GM12801 (cell line): ENCODE results near the gene RAB33A.

Experiments used
- TF ChIP-seq, protein P1 (sequence below): IDR thresholded peaks from one replicate; pipeline ENCODE4 v1.5.1; 2011; ENCODE audit warnings: control low read depth; ENCODE audit not compliant: insufficient read length; ENCODE audit errors: extremely low read depth

The RAB33A gene

DNA sequence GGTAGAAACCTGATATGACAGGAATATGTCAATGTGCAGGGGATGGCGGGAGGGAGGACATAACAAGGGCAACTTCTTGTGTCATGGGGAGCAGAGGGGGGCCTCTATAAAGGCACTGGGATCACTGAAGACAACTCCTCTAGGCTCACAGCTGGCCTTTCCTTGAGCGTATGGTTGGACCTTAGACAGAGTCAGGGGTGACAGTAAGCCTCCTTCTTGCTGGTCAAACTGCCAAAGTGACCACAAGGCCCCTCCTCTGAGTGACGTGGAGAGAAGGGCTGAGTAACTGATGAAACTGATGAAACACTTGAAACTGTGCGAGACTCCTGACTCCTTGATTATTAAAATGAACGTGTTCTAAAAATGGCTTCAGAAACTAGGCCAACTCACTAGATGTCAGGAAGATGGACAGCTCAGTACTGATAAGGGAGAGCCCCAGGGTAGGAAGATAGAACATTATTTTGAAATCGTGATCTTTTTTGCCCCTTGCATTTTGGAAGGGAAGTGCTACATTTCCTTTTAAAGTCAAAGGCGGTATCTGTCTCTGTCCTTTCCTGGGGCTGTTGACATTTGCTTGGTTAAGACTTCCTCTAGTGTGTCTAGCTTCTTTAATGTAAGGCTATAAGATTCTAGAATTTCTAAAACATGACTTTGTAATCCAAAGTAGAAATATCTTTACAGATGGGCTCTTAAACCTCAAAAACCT is 1.6 kb downstream of the RAB33A start:
- TF ChIP-seq, protein P1, sequence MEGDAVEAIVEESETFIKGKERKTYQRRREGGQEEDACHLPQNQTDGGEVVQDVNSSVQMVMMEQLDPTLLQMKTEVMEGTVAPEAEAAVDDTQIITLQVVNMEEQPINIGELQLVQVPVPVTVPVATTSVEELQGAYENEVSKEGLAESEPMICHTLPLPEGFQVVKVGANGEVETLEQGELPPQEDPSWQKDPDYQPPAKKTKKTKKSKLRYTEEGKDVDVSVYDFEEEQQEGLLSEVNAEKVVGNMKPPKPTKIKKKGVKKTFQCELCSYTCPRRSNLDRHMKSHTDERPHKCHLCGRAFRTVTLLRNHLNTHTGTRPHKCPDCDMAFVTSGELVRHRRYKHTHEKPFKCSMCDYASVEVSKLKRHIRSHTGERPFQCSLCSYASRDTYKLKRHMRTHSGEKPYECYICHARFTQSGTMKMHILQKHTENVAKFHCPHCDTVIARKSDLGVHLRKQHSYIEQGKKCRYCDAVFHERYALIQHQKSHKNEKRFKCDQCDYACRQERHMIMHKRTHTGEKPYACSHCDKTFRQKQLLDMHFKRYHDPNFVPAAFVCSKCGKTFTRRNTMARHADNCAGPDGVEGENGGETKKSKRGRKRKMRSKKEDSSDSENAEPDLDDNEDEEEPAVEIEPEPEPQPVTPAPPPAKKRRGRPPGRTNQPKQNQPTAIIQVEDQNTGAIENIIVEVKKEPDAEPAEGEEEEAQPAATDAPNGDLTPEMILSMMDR, result no peak

DNA sequence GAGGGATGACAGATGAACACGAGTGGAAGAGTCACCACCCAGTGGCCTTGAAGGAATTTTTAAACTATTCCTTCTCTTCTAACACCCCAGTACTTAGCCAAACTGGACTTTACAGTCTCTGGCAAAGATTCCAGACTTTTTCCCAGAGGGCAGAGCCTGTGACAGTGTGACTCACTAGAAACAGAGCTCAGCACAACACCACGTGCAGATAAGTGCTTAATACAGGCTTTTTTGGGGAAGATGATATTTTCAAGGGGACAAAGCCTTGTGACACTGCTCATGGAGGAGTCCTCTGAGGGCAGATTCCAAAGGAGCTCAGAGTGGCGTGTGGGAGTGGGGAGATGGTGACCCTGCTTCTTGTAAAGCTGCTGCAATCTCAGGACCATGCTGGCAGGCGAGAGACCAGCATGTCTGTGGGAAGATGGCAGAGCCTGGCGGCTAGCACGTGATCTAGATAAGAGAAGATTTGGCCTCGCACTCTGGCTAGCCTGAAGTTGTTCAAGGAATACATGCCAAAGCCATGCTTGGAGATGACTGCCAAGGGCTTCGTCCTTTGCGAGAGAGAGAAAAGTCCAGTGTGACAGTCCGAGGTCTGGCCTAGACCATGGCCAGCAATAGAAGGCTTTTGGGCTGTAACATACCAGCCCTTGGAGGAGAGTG is 2.4 kb downstream of the RAB33A start:
- TF ChIP-seq, protein P1, result no peak

DNA sequence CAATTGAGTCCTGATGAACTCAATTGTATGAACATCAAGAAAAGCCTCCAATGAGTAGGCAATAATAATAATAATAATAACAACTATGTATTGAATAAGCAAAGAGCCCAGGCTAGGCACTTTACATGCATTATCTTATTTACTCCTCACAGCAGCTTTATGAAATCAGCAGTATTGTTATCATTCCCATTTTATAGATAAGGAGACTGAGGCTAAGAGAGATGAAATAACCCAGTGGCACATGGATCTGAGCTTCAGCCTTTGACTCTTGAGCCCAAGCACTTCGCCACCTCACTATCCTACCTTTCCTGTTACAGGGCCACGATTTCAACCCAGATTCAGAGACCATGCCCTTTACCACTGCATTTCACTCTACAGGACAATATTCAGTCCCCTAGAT is 3.2 kb downstream of the RAB33A start:
- TF ChIP-seq, protein P1, result no peak

DNA sequence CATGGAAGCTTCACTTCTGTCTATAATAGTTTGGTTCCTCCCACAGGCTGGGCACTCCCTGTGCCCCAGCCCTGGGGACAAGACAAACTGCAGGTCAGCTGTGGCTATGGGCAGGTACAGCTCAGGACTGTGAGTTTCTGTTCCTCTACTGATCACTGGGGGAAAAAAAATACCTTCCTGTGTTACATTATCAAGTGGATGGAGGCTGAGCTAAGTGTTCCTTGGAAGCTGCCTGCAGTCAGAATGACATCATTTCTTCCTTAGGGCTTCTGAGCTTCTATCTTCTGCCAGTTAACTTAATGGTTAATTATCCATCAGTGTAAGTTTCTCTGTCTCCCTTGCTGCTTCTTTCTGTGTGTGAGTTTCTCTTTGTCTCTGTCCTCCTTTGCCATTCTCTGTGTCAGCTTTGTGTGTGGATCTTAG is 4.6 kb downstream of the RAB33A start:
- TF ChIP-seq, protein P1, result no peak

DNA sequence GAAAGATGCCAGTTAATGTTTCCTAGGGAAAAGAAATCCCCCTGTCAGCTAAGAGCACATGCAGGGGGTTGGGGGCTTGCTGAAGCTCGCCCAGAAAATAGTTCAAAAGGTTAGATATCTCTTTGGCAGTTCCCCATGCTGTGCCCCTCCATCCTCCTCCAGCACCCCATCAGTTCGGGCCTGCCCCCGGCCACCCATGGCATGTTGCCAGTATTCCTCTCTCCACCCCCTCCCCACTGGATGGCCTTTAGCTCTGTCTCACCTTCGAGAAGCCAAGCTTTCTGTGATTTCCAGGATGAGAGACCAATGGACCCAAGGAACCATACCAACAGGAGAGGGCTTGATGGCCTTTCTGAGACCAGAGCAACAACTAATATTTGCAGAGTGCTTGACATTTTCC is 5.2 kb downstream of the RAB33A start:
- TF ChIP-seq, protein P1, result no peak

DNA sequence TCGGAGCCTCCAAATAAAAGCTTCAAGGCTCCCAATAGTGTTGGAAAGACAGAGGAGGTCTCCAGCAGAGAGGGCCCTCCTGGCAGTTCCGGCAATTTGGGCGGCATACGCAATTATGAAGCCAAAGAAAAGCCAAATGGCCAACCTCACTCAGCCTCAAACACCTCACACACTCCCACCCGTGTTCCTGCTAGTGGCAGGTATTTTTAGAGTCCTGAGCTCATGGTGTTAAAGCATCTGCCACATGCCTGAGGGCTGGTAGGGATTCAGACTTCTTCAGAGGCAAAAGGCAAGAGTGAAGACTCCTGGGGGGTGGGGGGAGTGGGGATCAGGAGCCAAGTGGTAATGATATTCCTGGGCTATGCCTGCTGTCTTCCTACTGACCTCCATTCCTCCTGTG is 7.4 kb downstream of the RAB33A start:
- TF ChIP-seq, protein P1, result no peak

DNA sequence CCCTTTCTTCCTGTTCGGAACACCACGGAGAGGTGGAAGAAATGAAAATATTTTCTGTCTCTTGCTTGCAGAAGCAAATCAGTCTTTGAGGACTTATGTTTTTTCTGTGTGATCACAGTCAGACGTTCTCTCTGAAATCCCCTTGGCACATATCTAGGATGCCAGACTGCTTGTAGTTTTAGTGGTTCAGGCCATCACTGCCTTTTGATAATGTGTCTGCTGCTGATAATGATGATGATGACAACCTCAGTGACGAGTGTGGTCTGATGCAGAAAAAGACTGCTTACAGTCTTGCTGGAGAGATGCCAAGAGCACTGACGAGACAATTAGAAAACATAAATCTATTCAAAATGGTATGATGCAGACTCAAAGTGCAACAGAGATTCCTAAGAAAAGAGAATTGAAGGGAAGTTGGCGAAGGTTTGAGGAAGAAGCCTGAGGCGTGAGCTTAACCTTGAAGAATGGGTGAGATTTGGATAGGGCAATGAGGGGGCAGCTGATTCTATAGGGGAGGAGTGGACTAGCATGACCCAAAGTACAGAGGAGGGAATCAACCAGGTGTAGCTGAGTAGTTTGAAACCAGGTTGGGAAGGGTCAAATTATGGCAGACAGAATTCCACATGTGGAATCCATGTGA is 7.9 kb downstream of the RAB33A start:
- TF ChIP-seq, protein P1, result no peak
